AG09319 (cell line): ENCODE data around the gene CEP19.

Experiments
- DNase-seq: peaks from one replicate; pipeline ENCODE4 v3.0.0-alpha.2; 2010; ENCODE audit warnings: low read depth; ENCODE audit errors: extremely low read depth
- TF ChIP-seq, protein P1 (sequence below): IDR thresholded peaks from 2 replicates; pipeline ENCODE4 v1.5.1; 2011; ENCODE audit warnings: low read depth, mild to moderate bottlenecking, inconsistent platforms, low read length, moderate library complexity

The CEP19 gene

DNA sequence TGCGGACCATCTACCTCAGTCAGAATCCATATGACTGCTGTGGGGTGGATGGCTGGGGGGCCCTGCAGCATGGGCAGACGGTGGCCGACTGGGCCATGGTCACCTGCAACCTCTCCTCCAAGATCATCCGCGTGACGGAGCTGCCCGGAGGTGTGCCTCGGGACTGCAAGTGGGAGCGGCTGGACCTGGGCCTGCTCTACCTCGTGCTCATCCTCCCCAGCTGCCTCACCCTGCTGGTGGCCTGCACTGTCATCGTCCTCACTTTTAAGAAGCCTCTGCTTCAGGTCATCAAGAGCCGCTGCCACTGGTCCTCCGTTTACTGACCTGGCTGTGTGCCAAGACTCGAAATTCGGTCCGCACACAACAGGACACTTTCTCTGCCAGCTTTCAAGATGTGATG is 50.6 kb downstream of the CEP19 start:
- TF ChIP-seq, protein P1, sequence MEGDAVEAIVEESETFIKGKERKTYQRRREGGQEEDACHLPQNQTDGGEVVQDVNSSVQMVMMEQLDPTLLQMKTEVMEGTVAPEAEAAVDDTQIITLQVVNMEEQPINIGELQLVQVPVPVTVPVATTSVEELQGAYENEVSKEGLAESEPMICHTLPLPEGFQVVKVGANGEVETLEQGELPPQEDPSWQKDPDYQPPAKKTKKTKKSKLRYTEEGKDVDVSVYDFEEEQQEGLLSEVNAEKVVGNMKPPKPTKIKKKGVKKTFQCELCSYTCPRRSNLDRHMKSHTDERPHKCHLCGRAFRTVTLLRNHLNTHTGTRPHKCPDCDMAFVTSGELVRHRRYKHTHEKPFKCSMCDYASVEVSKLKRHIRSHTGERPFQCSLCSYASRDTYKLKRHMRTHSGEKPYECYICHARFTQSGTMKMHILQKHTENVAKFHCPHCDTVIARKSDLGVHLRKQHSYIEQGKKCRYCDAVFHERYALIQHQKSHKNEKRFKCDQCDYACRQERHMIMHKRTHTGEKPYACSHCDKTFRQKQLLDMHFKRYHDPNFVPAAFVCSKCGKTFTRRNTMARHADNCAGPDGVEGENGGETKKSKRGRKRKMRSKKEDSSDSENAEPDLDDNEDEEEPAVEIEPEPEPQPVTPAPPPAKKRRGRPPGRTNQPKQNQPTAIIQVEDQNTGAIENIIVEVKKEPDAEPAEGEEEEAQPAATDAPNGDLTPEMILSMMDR = no peak
- DNase-seq = no peak

- TF ChIP-seq, protein P1 = no peak
- no peak for DNase-seq
Observed at GRCh38 chr3:196660381-196661166, 51.5 kb downstream of the CEP19 start.

DNA sequence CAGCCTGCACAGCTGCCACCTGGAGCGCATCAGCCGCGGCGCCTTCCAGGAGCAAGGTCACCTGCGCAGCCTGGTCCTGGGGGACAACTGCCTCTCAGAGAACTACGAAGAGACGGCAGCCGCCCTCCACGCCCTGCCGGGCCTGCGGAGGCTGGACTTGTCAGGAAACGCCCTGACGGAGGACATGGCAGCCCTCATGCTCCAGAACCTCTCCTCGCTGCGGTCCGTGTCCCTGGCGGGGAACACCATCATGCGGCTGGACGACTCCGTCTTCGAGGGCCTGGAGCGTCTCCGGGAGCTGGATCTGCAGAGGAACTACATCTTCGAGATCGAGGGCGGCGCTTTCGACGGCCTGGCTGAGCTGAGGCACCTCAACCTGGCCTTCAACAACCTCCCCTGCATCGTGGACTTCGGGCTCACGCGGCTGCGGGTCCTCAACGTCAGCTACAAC is 52.1 kb downstream of the CEP19 start:
- no peak for DNase-seq
- TF ChIP-seq, protein P1 = no peak
